GM21529 (cell line): ENCODE measurements around the gene FAM181B.

ENCODE experiments used
- ATAC-seq: cut with Tn5 transposase; IDR thresholded peaks from one replicate; pipeline ENCODE4 v1.9.1; 2021; ENCODE audit not compliant: unreplicated experiment

Gene FAM181B

DNA sequence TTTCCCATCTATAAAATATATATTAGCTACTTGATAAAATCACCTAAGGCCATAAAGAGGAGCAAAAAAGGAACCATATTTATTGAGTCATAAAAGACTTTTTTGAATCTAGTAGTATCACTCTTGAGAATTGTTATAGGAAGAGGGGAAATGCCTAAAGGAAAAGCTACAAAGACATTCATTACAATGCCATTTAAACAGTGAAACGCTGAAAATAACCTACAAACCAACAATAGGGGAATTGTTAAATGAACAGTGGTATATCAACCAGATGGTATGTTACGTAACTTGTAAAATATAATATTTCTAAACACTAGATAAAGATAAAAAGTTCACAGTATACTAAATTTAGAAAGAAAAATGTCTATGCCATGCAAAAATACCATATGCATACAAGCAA, 47.5 kb downstream of the FAM181B start:
- no peak for ATAC-seq

DNA sequence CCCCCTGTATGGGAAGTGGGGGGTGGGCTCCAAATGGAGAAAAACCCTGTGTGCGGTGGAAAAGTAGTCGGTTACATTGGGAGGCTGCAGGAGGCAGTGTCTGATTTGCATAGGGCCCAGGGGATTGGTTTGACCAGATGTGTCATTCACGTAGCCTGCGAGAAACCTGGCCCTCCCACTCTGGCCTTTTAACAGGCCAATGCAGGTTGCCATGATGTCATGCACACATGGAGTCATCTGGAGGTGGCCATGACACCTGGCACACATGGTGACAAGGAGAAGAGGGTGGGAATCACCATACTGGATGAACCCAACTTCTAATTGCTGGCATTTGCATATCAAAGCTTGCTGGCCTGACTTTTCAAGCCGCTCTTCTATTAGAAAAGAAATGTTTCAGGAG, 50.6 kb downstream of the FAM181B start:
- ATAC-seq, result no peak

GRCh38 chr11:82682003-82682751, 51.5 kb downstream of the FAM181B start:
- peak; percentile 85 for ATAC-seq

GRCh38 chr11:82680252-82680651, 53.4 kb downstream of the FAM181B start:
- no peak for ATAC-seq
